A673 (cell line): Measurements from ENCODE around the gene ZNF839.

Experiments used
- EZH2 ChIP-seq: fragments of 200-600 bp; sonication (generic); IDR thresholded peaks from 2 replicates; pipeline ENCODE4 v1.6.1; 2017; ENCODE audit warnings: borderline replicate concordance, low read depth, mild to moderate bottlenecking, mixed read lengths, antibody characterized with exemption, low read length; ENCODE audit not compliant: poor library complexity, severe bottlenecking
- TF ChIP-seq, protein P1 (sequence below): fragments of 300-800, 200-600 bp; sonication (generic); conservative IDR thresholded peaks from 2 replicates; pipeline ENCODE4 v1.5.1; 2017; ENCODE audit warnings: low read depth, mild to moderate bottlenecking, antibody characterized with exemption, low read length, moderate library complexity, mixed read lengths

DNA sequence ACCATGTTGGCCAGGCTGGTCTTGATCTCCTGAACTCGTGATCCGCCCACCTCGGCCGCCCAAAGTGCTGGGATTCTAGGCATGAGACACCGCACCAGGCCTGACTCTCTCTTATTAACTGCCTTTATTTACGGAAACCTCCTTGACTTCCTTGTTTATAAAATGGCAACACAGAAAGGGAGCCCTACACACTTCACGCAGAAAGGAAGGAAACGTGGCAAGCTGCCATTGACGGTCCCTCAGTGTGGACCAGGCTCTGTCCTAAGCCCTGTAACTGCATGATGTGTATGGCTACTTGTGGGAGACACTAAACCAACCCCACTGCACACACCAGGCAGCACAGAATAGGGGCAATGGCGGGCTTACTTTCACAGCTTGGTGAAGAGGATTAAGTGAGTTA, 31.5 kb downstream of the ZNF839 start:
- TF ChIP-seq, protein P1, sequence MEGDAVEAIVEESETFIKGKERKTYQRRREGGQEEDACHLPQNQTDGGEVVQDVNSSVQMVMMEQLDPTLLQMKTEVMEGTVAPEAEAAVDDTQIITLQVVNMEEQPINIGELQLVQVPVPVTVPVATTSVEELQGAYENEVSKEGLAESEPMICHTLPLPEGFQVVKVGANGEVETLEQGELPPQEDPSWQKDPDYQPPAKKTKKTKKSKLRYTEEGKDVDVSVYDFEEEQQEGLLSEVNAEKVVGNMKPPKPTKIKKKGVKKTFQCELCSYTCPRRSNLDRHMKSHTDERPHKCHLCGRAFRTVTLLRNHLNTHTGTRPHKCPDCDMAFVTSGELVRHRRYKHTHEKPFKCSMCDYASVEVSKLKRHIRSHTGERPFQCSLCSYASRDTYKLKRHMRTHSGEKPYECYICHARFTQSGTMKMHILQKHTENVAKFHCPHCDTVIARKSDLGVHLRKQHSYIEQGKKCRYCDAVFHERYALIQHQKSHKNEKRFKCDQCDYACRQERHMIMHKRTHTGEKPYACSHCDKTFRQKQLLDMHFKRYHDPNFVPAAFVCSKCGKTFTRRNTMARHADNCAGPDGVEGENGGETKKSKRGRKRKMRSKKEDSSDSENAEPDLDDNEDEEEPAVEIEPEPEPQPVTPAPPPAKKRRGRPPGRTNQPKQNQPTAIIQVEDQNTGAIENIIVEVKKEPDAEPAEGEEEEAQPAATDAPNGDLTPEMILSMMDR: no peak
- TF ChIP-seq EZH2: no peak
